CD4-positive, alpha-beta T cell treated with Interleukin-12 subunit alpha and Interleukin-12 subunit beta, for 1 hour (primary cell): Measurements from ENCODE around the gene PRKAA2.
"Not testable (repeated sequence)": the region's sequence is repeated elsewhere in the genome, so short reads cannot be mapped to it uniquely, and the experiment has no call there.

Source experiments
- DNase-seq: peaks from one replicate; pipeline ENCODE4 v3.0.0-alpha.2; 2020

The PRKAA2 gene

GRCh38 chr1:56644919-56645676, at the start of gene PRKAA2:
TSS of gene PRKAA2 (plus strand) at chr1:56645314. CDS start at chr1:56645388, 74 bp downstream.
- DNase-seq, result no peak

GRCh38 chr1:56595397-56596191, 49.5 kb upstream of the PRKAA2 start:
- not testable (repeated sequence) for DNase-seq

- DNase-seq, result not testable (repeated sequence)
Measured at GRCh38 chr1:56610097-56610496, 35.0 kb upstream of the PRKAA2 start.

- DNase-seq, result not testable (repeated sequence)
Measured at GRCh38 chr1:56610770-56611169, 34.3 kb upstream of the PRKAA2 start.

- DNase-seq, result no peak
Measured at GRCh38 chr1:56617141-56617540, 28.0 kb upstream of the PRKAA2 start.

GRCh38 chr1:56625819-56626440, 19.2 kb upstream of the PRKAA2 start:
- DNase-seq, result no peak

GRCh38 chr1:56626546-56626945, 18.6 kb upstream of the PRKAA2 start:
- DNase-seq, result no peak

GRCh38 chr1:56627019-56627635, 18.0 kb upstream of the PRKAA2 start:
- no peak for DNase-seq

- DNase-seq, result no peak
Measured at GRCh38 chr1:56627636-56628039, 17.5 kb upstream of the PRKAA2 start.

GRCh38 chr1:56630786-56631185, 14.3 kb upstream of the PRKAA2 start:
- no peak for DNase-seq

- no peak for DNase-seq
Measured at GRCh38 chr1:56631901-56632300, 13.2 kb upstream of the PRKAA2 start.

- no peak for DNase-seq
Measured at GRCh38 chr1:56634981-56635380, 10.1 kb upstream of the PRKAA2 start.

GRCh38 chr1:56638248-56638647, 6.9 kb upstream of the PRKAA2 start:
- no peak for DNase-seq

GRCh38 chr1:56639211-56639610, 5.9 kb upstream of the PRKAA2 start:
- no peak for DNase-seq

- no peak for DNase-seq
Measured at GRCh38 chr1:56643661-56644060, 1.5 kb upstream of the PRKAA2 start.

- no peak for DNase-seq
Measured at GRCh38 chr1:56644064-56644918, 823 bp upstream of the PRKAA2 start.

GRCh38 chr1:56645677-56646305, 677 bp downstream of the PRKAA2 start:
- DNase-seq, result no peak

- no peak for DNase-seq
Measured at GRCh38 chr1:56646611-56647010, 1.5 kb downstream of the PRKAA2 start.

- no peak for DNase-seq
Measured at GRCh38 chr1:56647106-56647505, 2.0 kb downstream of the PRKAA2 start.

GRCh38 chr1:56648546-56648945, 3.4 kb downstream of the PRKAA2 start:
- no peak for DNase-seq

- DNase-seq, result no peak
Measured at GRCh38 chr1:56654126-56654923, 9.2 kb downstream of the PRKAA2 start.
